Lower leg skin (tissue), 4 donors: ENCODE results near the gene TBCEL. TPM values are rescaled to one million over a fixed set of nuclear protein-coding genes. Genes with fewer than 3 reads are reported as not detected.
"Not testable (repeated sequence)": the region's sequence is repeated elsewhere in the genome, so short reads cannot be mapped to it uniquely, and the experiment has no call there.

ENCODE experiments used
- DNase-seq, 2 donors: peaks; one replicate each; pipeline ENCODE4 v3.0.0-alpha.2; 2019; ENCODE audit warnings: low spot score in 2 of 2
- H3K4me3 ChIP-seq: fragments of 200-600 bp; sonication (generic); 2 replicates; pipeline ENCODE4 v1.5.1; 2017; ENCODE audit warnings: mild to moderate bottlenecking, low read depth; ENCODE audit not compliant: poor library complexity, severe bottlenecking
- CTCF ChIP-seq, 3 donors: fragments of 450-650 bp; IDR thresholded peaks; one replicate each; pipeline ENCODE4 v1.5.1; 2016; ENCODE audit warnings: antibody characterized with exemption in 3 of 3, mild to moderate bottlenecking in 3 of 3, moderate library complexity in 2 of 3
- POLR2A ChIP-seq, 2 donors: fragments of 450-650 bp; IDR thresholded peaks; one replicate each; pipeline ENCODE4 v1.6.1; 2016 to 2017; ENCODE audit warnings: antibody characterized with exemption in 2 of 2, mild to moderate bottlenecking in 1 of 2, moderate library complexity in 1 of 2
- WGBS, 2 donors: methylation state at CpG; one replicate each; pipeline ENCODE4 v1.1.5; 2018; 5-methylcytosine and 5-hydroxymethylcytosine counted together
- intact Hi-C: fragments of 100-400 bp; cut with DNase I; formaldehyde crosslinking; loops from one replicate; pipeline ENCODE4 v1.15.0; 2023; ENCODE audit warnings: low total_unique reads
- total RNA-seq, 4 donors: library from RNA; depleted of rRNA; stranded (reverse); fragments of >200 nt; gene quantifications; one replicate each; pipeline ENCODE4 v1.1.0, GENCODE V29; 2016

TBCEL gene
- total RNA-seq, 4 donors from 2014 or later = 6.4 to 11.2 (median 10.8) TPM

DNA sequence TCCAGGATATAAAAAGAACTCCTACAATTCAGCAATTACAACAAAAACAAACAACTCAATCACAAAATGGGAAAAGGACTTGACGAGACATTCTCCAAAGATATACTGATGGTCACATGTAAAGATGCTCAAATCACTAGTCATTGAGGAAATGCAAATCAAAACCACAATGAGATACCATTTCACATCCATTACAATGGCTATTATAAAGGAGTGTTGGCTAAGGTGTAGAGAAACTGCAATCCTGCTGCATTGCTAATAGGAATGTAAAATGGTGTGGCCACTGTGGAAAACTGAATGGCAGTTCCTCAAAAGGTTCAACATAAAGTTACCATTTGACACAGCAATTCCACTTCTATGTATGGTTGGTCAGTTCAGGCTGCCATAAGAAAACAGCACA is 11.8 kb upstream of the TBCEL start:
- no peak overlapping the region for H3K4me3 ChIP-seq
- TF ChIP-seq CTCF (IDR thresholded peaks at IDR 0.05) (no peak), POLR2A (IDR thresholded peaks at IDR 0.05) (no peak)
- DNase-seq = no peak
- intact Hi-C loops = no loop called here
- 88 to 91% methylated on average over 1 of the region's 1 CpG for WGBS, 2 donors

DNA sequence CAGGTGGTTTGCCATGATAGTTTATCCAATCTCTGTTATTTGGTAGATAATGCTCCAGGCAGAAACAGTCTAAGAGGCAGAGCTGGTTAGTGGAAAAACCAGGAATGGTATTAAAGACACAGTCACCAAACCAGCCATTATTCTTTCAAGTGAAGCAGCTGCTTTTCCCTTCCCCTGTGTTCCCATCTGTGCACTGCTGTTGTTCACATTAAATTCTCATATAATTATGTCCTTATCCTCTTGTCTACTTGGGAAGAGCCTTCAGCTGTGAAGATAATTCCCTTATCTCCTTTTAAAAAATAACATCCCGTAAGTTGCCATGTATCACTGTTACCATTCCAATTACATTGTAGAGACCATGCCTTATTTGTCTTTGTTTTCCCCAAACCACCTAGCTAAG is 5.2 kb upstream of the TBCEL start:
- WGBS, 2 donors = 88 to 92% methylated on average over 1 of the region's 1 CpG
- intact Hi-C loops = no loop called here
- TF ChIP-seq CTCF (IDR thresholded peaks at IDR 0.05) = no peak
- no peak for DNase-seq
- no peak overlapping the region for H3K4me3 ChIP-seq

- DNase-seq, H3K4me3 ChIP-seq, intact Hi-C loops: not testable (repeated sequence)
- WGBS, 2 donors = 96 to 97% methylated on average over 15 to 31 of the region's 36 CpGs
Measured at GRCh38 chr11:121021718-121022117, 2.2 kb upstream of the TBCEL start.

GRCh38 chr11:121024989-121025388 is 1.1 kb downstream of the TBCEL start:
- no peak for DNase-seq
- no peak overlapping the region for H3K4me3 ChIP-seq
- intact Hi-C loops = no loop called here
- no peak for TF ChIP-seq CTCF (IDR thresholded peaks at IDR 0.05)
- no peak for TF ChIP-seq POLR2A (IDR thresholded peaks at IDR 0.05)
- WGBS, 2 donors = 35 to 40% methylated on average over 3 of the region's 3 CpGs

GRCh38 chr11:121029153-121029552 is 5.3 kb downstream of the TBCEL start:
- intact Hi-C loops = no loop called here
- no peak for TF ChIP-seq CTCF (IDR thresholded peaks at IDR 0.05)
- DNase-seq = no peak
- 45 to 59% methylated on average over 2 of the region's 2 CpGs for WGBS, 2 donors
- no peak overlapping the region for H3K4me3 ChIP-seq

DNA sequence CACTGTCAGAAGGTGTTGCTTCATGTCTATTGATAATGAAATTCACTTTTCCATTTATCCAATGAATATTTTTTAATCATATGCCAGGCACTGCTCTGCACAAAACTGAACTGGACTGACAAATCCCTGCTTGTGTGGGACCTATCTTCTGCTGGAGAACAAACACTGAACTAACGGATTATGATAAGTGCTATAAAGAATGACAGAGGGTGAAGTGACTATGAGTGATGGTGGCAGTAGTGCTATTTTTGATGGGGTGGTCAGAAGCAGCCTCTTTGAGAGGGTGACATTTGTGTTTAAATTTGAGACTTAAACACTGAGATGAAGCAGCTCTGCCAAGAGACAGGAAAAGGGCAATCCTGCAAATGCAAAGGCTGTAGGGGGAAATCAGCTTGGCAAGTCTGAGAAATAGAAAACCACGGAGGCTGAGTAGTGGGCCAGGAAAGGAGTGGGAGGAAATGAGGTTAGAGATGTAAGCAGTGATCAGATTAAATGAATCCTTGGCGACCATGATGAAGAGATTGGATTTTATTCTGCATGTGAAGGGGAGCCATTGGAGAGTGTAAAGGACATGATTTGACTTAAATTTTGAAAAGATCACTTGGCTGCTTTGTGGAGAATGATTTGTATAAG is 6.0 kb downstream of the TBCEL start:
- no peak overlapping the region for H3K4me3 ChIP-seq
- no peak for DNase-seq
- no peak for TF ChIP-seq CTCF (IDR thresholded peaks at IDR 0.05)
- TF ChIP-seq POLR2A (IDR thresholded peaks at IDR 0.05) = no peak
- WGBS, 2 donors = 68 to 71% methylated on average over 3 of the region's 3 CpGs
- intact Hi-C loops = no loop called here
